Psoas muscle (tissue), 8 donors: ENCODE measurements around the gene TMEM150B. TPM values are rescaled to one million over a fixed set of nuclear protein-coding genes. Genes with fewer than 3 reads are reported as not detected.

Source experiments
- ATAC-seq, 4 donors: fragments of 200-7000 bp; cut with Tn5 transposase; one replicate each; pipeline ENCODE4 v1.9.1; 2020; ENCODE audit warnings: moderate library complexity in 3 of 4, mild to moderate bottlenecking in 2 of 4
- DNase-seq, 2 donors: peaks; one replicate each; pipeline ENCODE4 v3.0.0-alpha.2; 2020
- H3K27ac ChIP-seq: fragments of 200-600 bp; one replicate; pipeline ENCODE4 v1.8.0; 2022
- H3K27me3 ChIP-seq, 3 donors: fragments of 200-600 bp in 1 of 3; one replicate each; pipeline versions ENCODE4 v1.6.1 to v1.8.0; 2013 to 2022; ENCODE audit warnings: low read length in 2 of 3, mild to moderate bottlenecking in 2 of 3, moderate library complexity in 1 of 3; ENCODE audit not compliant: insufficient read depth in 3 of 3
- H3K36me3 ChIP-seq, 2 donors: fragments of 200-600 bp in 1 of 2; one replicate each; pipeline versions ENCODE4 v1.6.1 to v1.8.0; 2013 to 2022; ENCODE audit warnings: low read depth in 1 of 2, mild to moderate bottlenecking in 1 of 2, moderate library complexity in 1 of 2; ENCODE audit not compliant: insufficient read depth in 1 of 2
- H3K4me1 ChIP-seq: fragments of 200-600 bp; one replicate; pipeline ENCODE4 v1.8.0; 2022
- H3K4me3 ChIP-seq: fragments of 200-600 bp; one replicate; pipeline ENCODE4 v1.8.0; 2022; ENCODE audit warnings: mild to moderate bottlenecking
- H3K9me3 ChIP-seq: fragments of 200-600 bp; one replicate; pipeline ENCODE4 v1.8.0; 2022
- CTCF ChIP-seq: fragments of 200-600 bp; IDR thresholded peaks from one replicate; pipeline ENCODE4 v1.8.0; 2022; ENCODE audit warnings: antibody characterized with exemption
- WGBS, 3 donors: extraction: QIAGEN DNeasy Blood & Tissue Kit; methylation state at CpG; one replicate each; pipeline versions ENCODE4 v1.1.6 to v1.1.7; 2013; 5-methylcytosine and 5-hydroxymethylcytosine counted together
- intact Hi-C, 2 donors: fragments of 100-400 bp; cut with DNase I; formaldehyde crosslinking; loops; one replicate each; pipeline versions ENCODE4 v1.11.0 to v1.14.2; 2022
- polyA plus RNA-seq, 3 donors: library from polyadenylated mRNA; stranded (reverse); fragments of 200-250 nt; gene quantifications; one replicate each; pipeline ENCODE4 v1.2.3, GENCODE V29; 2013
- total RNA-seq, 4 donors: library from RNA; stranded (reverse); fragmentation: NEBNext Ultra II Directional in 2 of 4; extraction: Animal tissue kit (Norgen Biotek cat#: 25700) in 2 of 4; gene quantifications; one replicate each; pipeline versions ENCODE4 v1.2.1 to v1.2.4, GENCODE V29; 2021 to 2023
- donor health status: healthy with polysubstance abuse.
- donor health status: DM: no; HTN: no; CAD: no; lungs with moderate emphysema.
- donor health status: Bipolar disorder and iron deficiency.
- donor health status: healthy.
- donor health status: DM: yes; HTN: yes; CAD: no.
- donor health status: DM: no; HTN: no; CAD: no.
- donor health status: DM: no; HTN: no; CAD: no.
- donor health status: DM: yes; HTN: yes; CAD: no.

TMEM150B gene
- total and polyA plus RNA-seq, 7 donors: 0.08 to 1.1 (median 0.38) TPM

- 75 to 87% (median 83%) methylated on average over 6 of the region's 6 CpGs for WGBS, 3 donors
These were observed 479 bp downstream of the TMEM150B start for GRCh38 chr19:55324662-55325061.

GRCh38 chr19:55322204-55322885 lies 2.8 kb downstream of the TMEM150B start:
- H3K9me3 ChIP-seq: no peaks in the 10 kb centered on the region
- ATAC-seq (no peak), DNase-seq (no peak)
- intact Hi-C loops: no loop called here
- H3K4me1 ChIP-seq: no peaks in the 10 kb centered on the region
- WGBS, 3 donors: 54 to 67% (median 61%) methylated on average over 11 to 12 of the region's 12 CpGs
- H3K36me3 ChIP-seq: no peaks in the 10 kb centered on the region
- no peak for TF ChIP-seq CTCF
- no peak overlapping the region for H3K27ac ChIP-seq
- no peak overlapping the region for H3K4me3 ChIP-seq
- peaks cover 0 to 10% (median 0%) of the 10 kb centered on the region in 3 donors for H3K27me3 ChIP-seq

More at GRCh38 chr19:55324662-55325061, 479 bp downstream of the TMEM150B start:
- no peaks in the 10 kb centered on the region for H3K9me3 ChIP-seq
- intact Hi-C loops: no loop called here
- H3K27me3 ChIP-seq: peaks cover 0 to 10% (median 0%) of the 10 kb centered on the region in 3 donors
- no peak for TF ChIP-seq CTCF
- no peak for ATAC-seq
- no peak for DNase-seq
- peak overlapping the region; percentile 15 for H3K4me3 ChIP-seq
- H3K36me3 ChIP-seq: no peaks in the 10 kb centered on the region
- H3K27ac ChIP-seq: no peak overlapping the region
- H3K4me1 ChIP-seq: no peaks in the 10 kb centered on the region

DNA sequence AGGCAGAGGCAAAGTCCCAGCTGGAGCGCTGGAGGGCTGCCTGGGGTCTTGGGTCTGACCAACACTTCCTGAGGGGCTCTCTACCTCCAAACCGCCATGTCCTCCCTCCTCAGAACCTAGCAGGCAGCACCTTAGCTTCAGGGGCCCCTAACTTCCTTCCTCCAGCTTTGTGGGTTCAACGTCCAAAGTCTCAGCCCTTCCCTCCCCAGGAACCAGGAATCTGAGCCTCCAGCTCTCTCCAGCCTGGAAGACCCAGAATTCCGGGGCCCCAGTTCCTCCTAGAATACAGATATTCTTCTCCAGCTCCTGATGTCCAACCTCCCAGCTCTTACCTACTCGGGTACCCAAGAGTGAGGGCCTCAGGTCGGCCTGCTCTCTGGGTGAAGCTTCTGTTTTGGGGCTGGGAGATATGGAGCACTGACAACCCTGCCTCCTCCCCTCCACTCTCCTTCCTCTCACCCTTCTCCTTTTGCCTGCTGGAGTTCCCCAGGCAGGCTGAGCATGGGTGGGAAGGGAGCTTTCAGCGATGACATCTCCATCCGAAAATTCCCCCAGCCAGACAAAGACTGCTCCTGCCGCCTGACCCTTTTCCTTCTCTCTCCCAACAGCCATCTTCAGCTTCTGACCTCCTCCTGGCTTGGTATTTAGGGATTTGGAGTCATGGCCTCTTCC lies 3.5 kb downstream of the TMEM150B start:
- no peak for ATAC-seq

DNA sequence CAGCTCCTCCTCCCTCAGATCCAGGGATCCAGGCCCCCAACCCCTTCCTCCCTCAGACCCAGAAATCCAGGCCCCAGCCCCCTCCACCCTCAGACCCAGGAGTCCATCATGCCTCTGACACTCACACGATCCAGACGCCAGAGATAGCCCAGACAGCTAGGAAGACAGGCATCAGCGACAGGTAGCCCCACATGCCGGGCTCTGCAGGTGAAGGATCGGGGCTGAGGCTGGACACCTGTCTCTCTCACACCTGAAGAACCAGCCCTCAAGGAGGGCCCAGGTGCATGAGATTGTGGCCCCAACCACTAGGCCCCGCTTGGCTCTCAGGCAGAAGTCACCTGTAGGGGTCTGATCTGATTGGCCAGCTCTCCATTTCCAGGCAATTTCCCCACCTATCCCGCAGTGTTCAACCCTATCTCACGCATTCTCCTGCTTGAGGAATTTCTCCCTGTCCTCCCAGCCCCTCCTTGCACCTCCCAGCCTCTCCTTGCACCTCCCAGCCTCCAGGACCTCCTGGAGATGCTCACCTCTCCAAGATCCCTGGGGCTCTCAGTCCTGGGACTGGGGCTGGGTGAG lies 4.2 kb downstream of the TMEM150B start:
- H3K4me3 ChIP-seq: no peak overlapping the region
- no peaks in the 10 kb centered on the region for H3K4me1 ChIP-seq
- no peaks in the 10 kb centered on the region for H3K9me3 ChIP-seq
- peaks cover 0 to 10% (median 0%) of the 10 kb centered on the region in 3 donors for H3K27me3 ChIP-seq
- no peak for DNase-seq
- no peaks in the 10 kb centered on the region for H3K36me3 ChIP-seq
- intact Hi-C loops: no loop called here
- WGBS, 3 donors: 79 to 87% (median 86%) methylated on average over 8 of the region's 8 CpGs
- ATAC-seq: no peak
- TF ChIP-seq CTCF: no peak
- no peak overlapping the region for H3K27ac ChIP-seq

More for the DNA sequence above, 3.5 kb downstream of the TMEM150B start:
- Histone ChIP-seq H3K27me3 (peaks cover 0 to 10% (median 0%) of the 10 kb centered on the region in 3 donors), H3K4me1 (no peaks in the 10 kb centered on the region), H3K27ac (no peak overlapping the region), H3K9me3 (no peaks in the 10 kb centered on the region), H3K36me3 (no peaks in the 10 kb centered on the region), H3K4me3 (no peak overlapping the region)
- 71 to 77% (median 73%) methylated on average over 8 to 9 of the region's 9 CpGs for WGBS, 3 donors
- intact Hi-C loops: no loop called here
- TF ChIP-seq CTCF: no peak
- DNase-seq: no peak
